ENCODE data around the gene DUSP10.

DNA sequence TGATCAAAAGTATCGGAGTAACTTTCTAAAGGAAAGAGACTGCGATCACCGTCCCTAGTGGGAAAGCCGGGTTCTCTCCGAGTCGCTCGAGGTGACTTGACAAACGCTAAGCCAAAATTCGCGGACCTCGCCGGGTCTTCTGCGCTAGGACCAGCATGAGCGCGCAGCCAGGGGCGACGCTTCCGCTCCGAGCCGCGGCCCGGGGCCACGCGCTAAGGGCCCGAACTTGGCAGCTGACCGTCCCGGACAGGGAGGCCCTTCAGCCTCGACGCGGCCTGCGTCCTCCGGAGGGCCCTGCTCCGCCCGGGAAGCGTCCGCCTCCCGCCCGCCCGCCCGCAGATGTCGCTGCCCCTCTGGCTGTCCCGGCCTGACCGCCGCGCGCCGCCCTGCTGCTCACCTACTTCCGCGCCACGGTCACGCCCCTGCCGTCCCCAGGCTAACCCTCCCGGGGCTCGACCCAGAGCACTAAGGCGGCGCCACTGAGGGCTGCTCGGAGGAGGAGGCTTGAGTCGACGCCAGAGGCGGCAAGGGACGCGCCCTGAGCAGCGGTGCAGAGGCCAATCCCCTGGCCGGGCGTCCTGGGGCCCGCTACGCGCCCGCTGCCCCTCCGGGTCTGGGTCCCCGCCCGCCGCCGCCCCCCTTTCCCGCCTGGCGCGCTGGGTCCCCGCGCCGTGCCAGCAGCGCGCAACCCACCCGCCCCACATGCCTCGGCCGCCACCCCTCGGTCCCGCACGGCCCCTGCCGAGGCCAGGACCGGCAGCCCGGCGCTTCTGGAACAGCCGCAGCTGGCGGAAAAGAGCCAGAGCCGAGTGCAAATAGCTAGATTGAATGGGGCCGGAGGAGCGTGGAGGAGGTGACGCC, 896 bp upstream of the DUSP10 start:
- TF ChIP-seq, protein P1, sequence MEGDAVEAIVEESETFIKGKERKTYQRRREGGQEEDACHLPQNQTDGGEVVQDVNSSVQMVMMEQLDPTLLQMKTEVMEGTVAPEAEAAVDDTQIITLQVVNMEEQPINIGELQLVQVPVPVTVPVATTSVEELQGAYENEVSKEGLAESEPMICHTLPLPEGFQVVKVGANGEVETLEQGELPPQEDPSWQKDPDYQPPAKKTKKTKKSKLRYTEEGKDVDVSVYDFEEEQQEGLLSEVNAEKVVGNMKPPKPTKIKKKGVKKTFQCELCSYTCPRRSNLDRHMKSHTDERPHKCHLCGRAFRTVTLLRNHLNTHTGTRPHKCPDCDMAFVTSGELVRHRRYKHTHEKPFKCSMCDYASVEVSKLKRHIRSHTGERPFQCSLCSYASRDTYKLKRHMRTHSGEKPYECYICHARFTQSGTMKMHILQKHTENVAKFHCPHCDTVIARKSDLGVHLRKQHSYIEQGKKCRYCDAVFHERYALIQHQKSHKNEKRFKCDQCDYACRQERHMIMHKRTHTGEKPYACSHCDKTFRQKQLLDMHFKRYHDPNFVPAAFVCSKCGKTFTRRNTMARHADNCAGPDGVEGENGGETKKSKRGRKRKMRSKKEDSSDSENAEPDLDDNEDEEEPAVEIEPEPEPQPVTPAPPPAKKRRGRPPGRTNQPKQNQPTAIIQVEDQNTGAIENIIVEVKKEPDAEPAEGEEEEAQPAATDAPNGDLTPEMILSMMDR (conservative IDR thresholded peaks at IDR 0.05; ENCODE audit: low read length): peak; percentile 36
- no peak for TF ChIP-seq EZH2phosphoT487 (IDR thresholded peaks at IDR 0.05; ENCODE audit: borderline replicate concordance)
